GM19438 (cell line): ENCODE data around the gene ADCK1.
"Not testable (repeated sequence)": the region's sequence is repeated elsewhere in the genome, so short reads cannot be mapped to it uniquely, and the experiment has no call there.

Experiments
- ATAC-seq: cut with Tn5 transposase; IDR thresholded peaks from one replicate; pipeline ENCODE4 v1.9.1; 2021; ENCODE audit warnings: low read depth; ENCODE audit not compliant: unreplicated experiment

Gene ADCK1

GRCh38 chr14:77892890-77893484 lies 93.1 kb downstream of the ADCK1 start:
- no peak for ATAC-seq

GRCh38 chr14:77897374-77897773 lies 97.5 kb downstream of the ADCK1 start:
- ATAC-seq = no peak

GRCh38 chr14:77902811-77903210 lies 102.9 kb downstream of the ADCK1 start:
- no peak for ATAC-seq

DNA sequence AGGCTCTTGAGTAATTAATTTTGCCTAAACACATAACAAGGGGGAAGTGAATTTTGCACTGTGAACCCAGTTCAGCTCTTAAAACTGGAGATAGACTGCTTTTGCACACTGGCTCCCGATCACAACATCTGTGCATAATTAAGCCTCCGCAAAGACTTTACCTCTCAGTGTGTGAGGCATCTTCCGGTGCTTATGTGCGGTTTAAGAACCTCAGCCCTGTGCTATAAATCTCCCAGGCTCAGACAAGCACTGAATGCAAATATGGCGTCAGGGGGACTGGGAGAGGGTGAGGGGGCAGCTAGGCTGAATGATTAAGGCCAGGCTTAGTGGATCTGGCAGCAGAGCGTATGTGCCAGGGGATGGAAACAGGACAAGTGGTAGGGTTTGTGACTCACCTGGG lies 103.3 kb downstream of the ADCK1 start:
- ATAC-seq = no peak

- ATAC-seq = no peak
Measured at GRCh38 chr14:77903937-77904617, 104.2 kb downstream of the ADCK1 start.

DNA sequence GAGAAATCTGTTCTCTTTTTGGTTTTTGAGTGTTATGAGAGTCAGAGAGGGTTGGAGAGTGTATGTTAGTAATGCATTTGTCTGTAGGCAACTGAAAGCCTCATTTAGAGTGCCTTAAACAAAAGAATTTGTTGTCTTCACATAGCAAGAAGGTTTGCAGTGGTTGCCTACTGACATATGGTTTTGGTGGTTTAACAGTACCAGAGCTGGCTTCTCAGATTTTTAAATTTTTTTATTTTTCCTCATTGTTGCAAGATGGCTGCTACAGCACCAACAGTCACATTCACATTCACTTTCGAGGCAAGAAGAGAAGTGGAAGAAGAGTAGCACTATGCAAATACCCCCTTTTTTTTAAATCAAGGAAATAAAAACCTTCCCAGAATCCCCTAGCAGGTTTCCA lies 106.5 kb downstream of the ADCK1 start:
- no peak for ATAC-seq

GRCh38 chr14:77908847-77909246 lies 108.9 kb downstream of the ADCK1 start:
- ATAC-seq = no peak

- ATAC-seq = no peak
Measured at GRCh38 chr14:77909911-77910310, 110.0 kb downstream of the ADCK1 start.

DNA sequence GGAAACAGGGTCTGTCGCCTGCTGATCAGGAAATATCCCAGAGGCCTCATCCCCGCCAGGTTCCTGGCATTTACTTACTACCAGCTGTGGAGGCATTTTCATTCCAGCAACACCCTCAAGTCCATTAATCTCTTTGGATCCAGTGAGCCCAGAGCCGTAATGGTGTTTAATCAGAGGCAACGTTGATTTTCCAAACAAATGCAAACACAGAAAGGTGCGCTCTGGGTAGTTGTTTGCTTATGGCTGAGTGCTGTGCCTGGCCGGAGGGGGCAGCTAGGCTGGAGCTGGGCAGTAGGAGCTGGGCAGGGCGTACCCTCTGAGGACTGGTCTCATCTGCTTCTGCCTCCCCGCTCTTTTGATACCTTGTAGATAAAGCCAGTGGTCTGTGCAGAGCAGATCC lies 110.6 kb downstream of the ADCK1 start:
- ATAC-seq = no peak

DNA sequence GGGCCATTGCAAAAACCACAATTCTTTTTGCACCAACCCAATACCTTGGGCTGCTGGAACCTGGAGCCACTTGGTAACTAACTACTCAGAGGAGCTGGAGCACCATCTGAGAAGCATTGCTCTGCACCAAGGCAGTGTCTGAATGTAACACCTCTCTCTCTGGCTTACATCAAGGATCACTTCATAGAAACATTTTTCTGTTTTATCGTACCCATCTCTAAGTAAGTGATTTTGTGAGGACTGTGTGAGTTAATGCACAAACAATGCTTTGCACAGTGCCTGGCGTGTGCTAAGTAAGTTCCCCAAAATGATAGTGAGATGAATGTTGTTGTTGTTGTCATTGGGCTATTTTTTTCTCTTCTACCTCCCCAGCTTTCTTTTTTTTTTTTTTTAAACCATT lies 111.4 kb downstream of the ADCK1 start:
- no peak for ATAC-seq

- no peak for ATAC-seq
Measured at GRCh38 chr14:77912754-77913556, 113.0 kb downstream of the ADCK1 start.

DNA sequence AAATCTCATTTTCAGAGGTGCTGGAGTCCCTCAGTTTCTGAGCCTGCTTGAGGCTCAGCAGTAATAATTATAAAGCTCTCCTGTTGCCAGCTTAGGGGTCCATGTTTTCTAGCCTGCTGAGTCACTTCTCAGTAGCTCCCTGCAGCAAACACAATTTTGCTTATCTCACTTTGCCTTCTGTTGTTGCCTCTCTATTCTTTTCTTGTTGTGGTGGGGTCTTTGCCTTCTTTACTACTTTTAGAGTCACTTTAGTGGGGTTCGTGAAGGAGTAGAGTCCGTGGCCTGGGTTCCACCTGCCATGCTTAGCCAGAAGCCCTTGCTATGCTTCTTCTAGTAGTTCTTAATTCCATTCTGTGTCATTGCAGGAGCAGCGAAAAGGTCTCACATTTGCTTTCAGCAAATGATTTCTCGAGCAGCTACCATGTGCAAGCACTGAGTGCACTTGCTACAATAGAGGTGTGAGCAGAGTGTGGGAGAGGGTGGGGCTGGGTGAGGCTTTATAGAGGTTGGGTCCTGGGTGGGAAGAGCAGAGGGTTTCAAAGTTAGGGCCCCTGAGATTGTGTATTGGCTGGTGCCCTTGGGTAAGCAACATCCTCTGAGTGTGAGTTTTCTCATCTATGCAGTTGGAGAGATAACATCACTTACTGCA lies 114.3 kb downstream of the ADCK1 start:
- no peak for ATAC-seq

DNA sequence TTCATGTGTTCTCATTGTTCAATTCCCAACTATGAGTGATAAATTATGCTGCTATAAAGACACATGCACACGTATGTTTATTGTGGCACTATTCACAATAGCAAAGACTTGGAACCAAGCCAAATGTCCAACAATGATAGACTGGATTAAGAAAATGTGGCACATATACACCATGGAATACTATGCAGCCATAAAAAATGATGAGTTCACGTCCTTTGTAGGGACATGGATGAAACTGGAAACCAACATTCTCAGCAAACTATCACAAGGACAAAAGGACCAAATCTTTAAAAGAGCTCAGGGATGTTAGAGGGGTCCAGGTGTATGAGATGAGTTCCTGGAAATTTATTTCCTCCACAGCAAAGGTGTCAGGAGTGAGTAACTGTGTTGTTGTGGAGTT lies 115.5 kb downstream of the ADCK1 start:
- ATAC-seq = not testable (repeated sequence)

DNA sequence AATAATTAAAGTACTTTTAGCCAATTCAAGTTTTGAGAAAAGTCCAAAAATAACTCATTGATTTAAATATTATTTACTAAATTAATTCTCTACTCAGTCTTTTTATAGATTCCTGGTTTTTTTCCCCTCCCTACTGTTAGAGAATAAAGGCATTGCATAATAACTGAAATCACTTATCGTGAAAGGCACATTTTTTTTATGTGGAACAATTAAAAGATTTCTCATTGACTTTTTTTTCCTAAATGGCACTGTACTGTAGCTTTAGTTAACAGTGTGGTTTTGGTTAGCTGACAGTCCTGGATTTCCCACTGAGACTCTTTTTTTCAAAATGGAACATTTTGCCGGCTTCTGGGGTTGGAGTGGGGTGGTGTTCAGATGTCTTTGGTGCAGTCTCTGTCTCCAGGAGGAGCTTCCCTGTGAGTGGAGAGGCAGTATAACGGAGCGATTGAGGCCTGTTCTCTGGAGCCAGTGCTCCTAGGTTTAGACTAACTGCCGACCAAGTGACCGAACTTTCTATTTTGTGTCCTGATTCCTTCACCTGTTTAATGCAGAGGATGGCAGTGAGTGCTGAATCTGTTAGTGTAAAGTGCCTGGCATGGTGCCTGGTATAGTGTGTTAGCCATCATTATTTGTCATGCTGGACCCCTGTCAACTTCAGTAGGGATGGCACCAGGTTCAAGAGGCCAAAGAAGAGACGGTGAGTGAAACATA lies 117.7 kb downstream of the ADCK1 start:
- ATAC-seq = no peak

GRCh38 chr14:77918448-77918847 lies 118.5 kb downstream of the ADCK1 start:
- ATAC-seq = no peak

DNA sequence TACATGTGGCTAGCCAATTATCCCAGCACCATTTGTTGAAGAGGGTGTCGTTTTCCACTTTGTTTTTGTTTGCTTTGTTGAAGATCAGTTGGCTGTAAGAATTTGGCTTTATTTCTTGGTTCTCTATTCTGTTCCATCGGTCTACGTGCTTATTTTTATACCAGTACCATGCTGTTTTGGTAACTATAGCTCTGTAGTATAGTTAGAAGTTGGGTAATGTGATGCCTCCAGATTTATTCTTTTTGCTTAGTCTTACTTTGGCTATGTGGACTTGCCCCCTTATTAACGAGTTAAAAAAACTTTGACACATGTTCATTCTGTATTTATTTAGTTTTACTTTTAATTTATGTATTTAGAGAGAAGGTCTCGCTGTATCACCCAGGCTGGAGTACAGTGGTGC lies 120.4 kb downstream of the ADCK1 start:
- ATAC-seq = no peak

- ATAC-seq = no peak
Measured at GRCh38 chr14:77921818-77922217, 121.9 kb downstream of the ADCK1 start.

GRCh38 chr14:77923131-77923936 lies 123.4 kb downstream of the ADCK1 start:
- ATAC-seq = no peak

GRCh38 chr14:77924141-77924948 lies 124.4 kb downstream of the ADCK1 start:
- no peak for ATAC-seq
